Stimulated activated CD8-positive, alpha-beta memory T cell treated with anti-CD3 and anti-CD28 coated beads, Interleukin-15, amount 100 ng/mL, for 24 hours (primary cell): Measurements from ENCODE around the gene UBE2E2.

Experiments used
- DNase-seq: peaks from one replicate; pipeline ENCODE4 v3.0.0-alpha.2; 2020; ENCODE audit warnings: low read depth

Gene UBE2E2

DNA sequence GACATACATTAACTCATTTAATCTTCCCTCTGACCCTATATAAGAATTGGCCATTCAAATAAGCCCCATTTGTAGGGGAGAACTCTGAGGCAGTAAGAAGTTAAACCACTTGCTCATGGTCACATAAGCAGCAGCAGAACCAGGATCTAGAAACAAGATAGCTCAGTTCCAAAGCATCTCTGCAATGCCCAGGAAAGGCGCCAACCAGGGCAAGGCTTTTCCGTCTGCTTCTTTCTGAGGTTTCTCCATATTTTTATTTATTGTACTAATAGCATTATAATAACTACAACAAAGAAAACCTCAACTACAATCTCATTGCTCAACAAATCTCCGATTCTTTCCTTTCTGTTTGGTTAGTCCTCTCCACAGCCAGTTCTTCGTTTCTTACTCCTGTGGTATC lies 4.3 kb upstream of the UBE2E2 start:
- DNase-seq, result no peak

DNA sequence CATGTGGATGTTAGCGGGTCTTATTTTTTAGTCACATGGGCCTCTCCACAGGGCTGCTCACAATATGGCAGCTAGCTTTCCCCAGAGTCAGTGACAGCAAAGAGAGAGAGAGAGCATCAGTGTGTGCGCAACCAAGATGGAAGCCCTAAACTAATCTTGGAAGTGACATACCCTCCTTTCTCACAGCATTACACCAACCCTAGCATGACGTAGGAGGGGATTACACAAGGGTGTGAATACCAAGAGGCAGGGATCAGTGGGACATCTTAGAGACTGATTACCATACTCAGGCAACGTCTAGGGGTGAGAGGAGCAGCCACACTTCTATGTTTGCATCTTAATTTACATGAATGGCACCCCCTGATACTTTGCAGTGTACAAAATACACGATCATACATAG lies 3.5 kb upstream of the UBE2E2 start:
- DNase-seq, result no peak

DNA sequence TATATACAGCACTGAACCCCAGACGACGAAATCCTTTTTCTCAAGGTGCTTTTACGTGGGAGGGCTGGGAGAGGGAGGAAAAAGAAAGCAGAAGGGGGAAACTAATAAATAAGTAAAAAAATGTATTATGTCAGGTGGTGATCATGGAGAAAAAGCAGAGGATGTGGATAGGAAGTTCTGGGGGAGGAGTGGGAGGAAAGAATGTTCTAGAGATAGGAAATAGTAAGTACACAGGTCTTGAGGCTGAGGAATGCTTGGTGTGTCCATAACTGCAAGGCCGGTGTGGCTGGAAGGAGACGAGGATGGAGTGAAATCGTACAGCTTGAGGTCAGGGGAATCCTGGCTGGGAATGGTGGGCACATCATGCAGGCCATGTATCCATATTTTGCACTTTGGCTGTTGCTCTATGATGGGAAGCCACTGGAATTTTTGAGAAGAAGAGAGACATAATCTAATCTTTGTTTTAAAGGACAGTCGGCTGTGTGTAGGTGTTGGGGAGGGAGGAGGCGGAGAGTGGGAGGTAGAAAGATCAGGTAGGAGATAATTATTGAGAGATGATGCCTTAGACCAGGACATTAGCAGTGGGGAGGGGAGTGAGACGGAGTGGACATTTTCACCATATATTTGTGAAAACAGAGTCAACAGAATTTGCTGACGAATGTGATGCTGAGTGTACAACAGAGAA lies 1.8 kb upstream of the UBE2E2 start:
- no peak for DNase-seq

DNA sequence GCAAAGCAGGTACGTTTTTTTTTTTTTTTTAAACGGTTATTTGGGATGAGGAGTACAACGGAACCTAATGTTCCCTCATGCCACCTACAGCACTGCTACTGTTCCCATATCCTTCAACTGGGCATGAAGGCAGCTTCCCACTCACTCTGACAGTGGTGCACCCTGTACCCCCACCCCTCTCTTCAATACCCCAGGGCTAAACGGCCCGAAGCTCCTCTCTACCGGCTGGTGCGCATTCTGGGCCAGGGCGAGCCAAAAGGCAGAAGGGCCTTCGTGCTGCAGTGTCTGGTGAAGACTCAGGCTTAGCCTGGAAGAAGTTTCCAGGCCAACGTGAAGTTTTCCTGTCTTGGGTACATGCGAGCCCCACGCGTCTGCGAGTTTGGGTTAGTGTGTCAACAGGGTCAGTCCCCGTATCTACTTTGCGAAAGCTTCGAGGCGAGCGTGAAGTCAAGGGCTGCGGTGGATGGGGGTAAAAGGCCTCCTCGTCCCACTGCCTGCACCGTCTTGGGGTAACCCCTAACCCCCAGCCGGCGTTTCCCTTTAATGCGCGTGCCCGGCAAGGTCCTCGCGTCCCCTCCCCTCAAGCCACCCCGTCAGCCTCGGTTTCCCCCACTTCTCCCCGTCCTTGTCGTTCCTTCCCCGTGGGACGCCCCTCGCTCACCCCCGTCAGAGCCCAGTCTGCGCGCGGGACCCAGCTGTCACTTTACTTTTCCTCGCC lies 765 bp upstream of the UBE2E2 start:
- DNase-seq, result no peak

DNA sequence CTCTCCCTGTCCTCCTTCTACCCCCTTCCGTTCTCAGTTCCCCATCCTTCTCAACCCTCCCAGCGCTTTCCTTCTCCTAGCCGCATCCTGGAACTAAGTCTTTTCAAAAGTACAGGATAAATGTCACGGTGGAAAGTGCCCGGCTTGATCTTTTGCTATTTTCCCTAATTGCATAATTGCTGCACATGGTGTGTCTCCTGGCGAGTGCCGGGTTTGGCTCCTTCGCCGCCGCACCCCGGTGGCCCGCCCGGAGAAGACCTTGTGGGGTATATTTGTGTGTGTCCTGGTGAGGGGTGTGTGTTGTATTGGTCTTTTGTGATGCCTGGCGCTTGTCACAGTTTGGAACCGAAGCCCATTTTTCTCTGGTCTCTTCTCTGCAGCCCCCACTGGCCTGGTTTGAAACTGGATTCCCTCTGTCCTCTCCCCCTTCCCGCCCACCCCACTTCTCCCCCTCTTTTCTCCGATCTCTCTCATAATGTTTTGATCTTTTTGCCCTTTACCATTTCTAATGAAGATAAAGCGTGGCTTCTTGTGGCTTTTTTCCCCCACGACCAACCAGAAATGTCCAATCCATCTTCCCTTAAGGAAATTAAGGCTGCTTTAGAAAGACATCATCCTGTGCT lies 692 bp downstream of the UBE2E2 start:
- no peak for DNase-seq

- no peak for DNase-seq
These were observed 3.2 kb downstream of the UBE2E2 start for GRCh38 chr3:23206366-23206765.

DNA sequence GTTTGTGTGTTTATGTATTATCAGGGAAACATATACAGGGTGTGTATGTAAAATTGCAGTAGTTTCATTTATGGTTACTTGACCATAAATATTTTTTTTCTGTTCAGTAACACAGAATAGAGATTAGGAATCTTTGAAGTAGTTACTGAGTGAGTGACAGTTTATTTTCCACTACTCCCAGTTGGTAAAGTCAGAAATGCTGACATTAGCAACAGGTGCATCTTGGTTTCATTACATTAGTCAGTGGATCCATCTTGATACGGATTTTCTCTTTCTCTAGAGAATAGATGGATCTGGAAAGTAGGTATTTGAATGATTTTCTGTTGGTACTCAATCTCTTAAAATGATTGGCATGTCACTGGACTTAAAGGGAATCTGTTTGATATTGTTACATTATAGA lies 6.0 kb downstream of the UBE2E2 start:
- DNase-seq, result no peak

DNA sequence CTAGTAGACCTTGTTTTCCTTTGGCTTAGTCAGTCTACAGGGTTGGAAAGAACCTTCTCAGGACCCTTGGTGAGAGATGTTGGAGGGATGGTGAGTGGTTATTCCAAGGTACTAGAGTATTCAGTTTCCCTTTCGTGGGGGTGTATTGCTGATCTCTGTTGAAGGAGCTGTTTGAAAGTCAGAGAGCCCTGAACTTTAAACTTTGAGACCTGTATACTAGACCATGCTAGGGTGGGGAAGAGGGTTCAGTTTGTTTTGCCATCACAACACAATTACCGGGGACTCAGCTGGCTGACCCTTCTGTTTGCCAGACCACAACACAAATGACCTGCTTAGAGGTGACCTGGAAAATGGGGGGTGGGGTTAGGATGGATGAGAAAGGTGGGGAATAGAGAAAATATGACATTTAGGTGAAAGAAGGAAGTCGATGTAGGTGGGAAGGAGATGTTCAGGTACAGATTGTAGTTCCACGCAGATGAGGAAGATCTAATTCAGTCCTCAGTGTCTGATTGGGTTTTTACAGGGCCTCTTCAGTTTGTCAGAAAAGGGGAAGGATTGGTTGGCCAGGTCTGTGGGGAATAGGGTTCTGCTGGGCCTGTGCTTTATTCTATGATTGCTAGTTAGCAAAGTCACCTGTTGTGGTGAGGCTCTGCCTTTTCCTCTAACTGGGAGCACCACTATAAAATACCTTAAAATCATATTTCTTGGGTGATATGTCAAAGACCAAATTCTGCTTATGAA lies 6.8 kb downstream of the UBE2E2 start:
- no peak for DNase-seq

GRCh38 chr3:23213813-23214212 lies 10.7 kb downstream of the UBE2E2 start:
- DNase-seq, result no peak

GRCh38 chr3:23217872-23218554 lies 14.9 kb downstream of the UBE2E2 start:
- DNase-seq, result no peak

DNA sequence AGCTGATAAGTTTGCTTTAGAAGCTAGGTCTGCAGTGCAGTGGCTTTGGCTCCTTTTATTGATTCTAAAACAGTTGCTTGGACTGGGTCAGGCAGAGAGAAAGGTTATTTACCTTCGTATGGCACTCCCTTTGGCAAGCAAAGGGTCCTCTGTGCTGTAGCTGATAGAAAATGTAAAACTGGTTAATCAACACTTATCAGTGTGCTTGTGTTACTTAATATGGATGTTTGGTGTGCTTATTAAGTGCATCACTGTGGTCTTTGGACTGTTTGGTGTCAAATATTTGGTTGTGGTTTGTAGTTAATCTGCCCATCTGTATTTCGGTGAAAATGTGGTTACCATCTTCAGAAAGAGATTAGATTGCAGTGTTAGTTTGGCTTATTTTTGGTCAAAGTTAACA lies 16.0 kb downstream of the UBE2E2 start:
- DNase-seq, result no peak

DNA sequence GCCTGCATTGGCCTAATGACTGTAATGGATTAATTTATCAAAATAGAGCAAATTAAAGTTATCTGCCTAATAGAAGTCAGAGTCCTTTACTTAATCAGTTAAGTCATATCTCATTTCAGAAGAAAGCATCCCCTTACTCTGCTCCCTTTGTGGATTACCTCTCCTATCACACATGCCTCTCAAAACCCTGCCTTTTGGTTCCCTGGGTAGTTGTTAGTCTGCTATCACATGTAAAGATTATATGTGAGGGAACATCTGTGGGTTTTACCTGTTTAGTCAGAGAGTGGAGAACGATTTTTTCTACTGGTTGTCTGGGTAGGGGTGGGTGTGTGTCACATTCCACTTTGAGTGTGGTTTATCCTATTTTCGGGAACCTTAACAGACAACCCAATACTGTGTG lies 16.4 kb downstream of the UBE2E2 start:
- no peak for DNase-seq

GRCh38 chr3:23221136-23221535 lies 18.0 kb downstream of the UBE2E2 start:
- no peak for DNase-seq

- DNase-seq, result no peak
These were observed 28.9 kb downstream of the UBE2E2 start for GRCh38 chr3:23232016-23232415.

DNA sequence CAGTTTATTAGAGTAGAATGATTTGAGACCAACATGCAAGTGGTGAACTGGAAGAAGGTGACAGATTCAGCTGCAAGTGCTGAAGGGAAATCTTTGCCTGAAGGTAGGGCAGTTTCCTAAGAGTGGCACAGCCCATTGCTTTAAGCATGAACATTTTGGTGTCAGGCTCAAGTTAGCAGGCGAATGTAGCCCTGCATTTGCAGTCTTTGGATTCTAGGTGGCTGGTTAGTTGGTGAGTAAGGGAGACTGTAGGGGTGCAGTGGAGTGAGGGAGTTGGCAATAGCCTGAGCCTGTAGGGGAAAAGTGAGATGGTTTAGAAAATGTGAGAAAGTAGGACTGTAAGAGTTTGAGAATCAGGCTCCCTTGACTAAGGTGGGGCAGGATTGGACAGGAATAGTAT lies 29.7 kb downstream of the UBE2E2 start:
- no peak for DNase-seq

DNA sequence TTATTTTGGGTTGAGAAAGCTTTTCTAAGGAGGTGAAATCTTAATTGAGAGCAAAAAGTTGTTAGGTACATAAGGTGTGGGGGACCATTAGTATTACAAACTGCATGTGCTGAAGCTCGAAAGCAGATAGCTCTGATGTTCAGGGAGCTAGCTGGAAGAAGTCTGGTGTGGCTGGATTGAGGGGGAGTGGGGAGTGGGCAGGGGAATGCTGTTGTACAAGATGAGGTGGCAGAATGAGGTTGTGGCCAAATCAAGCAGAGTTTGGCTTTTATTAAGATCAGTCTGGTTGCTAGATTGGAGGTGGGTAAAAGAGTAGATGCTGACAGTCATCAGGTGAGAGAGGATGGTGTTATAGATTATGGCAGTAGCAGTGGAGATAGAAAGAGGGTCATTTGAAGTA lies 32.1 kb downstream of the UBE2E2 start:
- DNase-seq, result no peak

GRCh38 chr3:23236890-23237289 lies 33.8 kb downstream of the UBE2E2 start:
- DNase-seq, result no peak

GRCh38 chr3:23238156-23238555 lies 35.0 kb downstream of the UBE2E2 start:
- no peak for DNase-seq

- no peak for DNase-seq
These were observed 35.5 kb downstream of the UBE2E2 start for GRCh38 chr3:23238578-23238977.

GRCh38 chr3:23239211-23240068 lies 36.3 kb downstream of the UBE2E2 start:
- no peak for DNase-seq

- no peak for DNase-seq
These were observed 37.2 kb downstream of the UBE2E2 start for GRCh38 chr3:23240171-23240785.
